GM12878 (cell line): ENCODE data around the gene LDLRAP1. TPM values are rescaled to one million over a fixed set of nuclear protein-coding genes. Genes with fewer than 3 reads are reported as not detected.

Source experiments
- ATAC-seq: fragments of 200-7000 bp; cut with Tn5 transposase; 3 replicates; pipeline ENCODE4 v1.9.1; 2020; ENCODE audit warnings: mild to moderate bottlenecking, moderate library complexity
- BruUV-seq: library from RNA; stranded (reverse); fragments of 400-500 nt; replicated peaks from 2 replicates; lab custom pipeline; 2021; lab: Mats Ljungman, UMichigan
- CTCF ChIA-PET: fragments of 300-600 bp; sonication (Branson Sonifier 250); formaldehyde crosslinking; extraction: SDS; loops from one replicate; lab custom pipeline; 2021; ENCODE audit warnings: inconsistent platforms; lab: Yijun Ruan, JAX
- POLR2A ChIA-PET: fragments of 350-600 bp; formaldehyde crosslinking; extraction: SDS; loops from one replicate; lab custom pipeline; 2021; ENCODE audit warnings: inconsistent platforms; lab: Charles Lee
- RAD21 ChIA-PET: fragments of 300-600 bp; sonication (Branson Sonifier 250); formaldehyde crosslinking; loops from one replicate; lab custom pipeline; 2023; ENCODE audit warnings: antibody characterized with exemption; ENCODE audit not compliant: unreplicated experiment; lab: Charles Lee
- SMC1A ChIA-PET: fragments of 300-600 bp; sonication (Branson Sonifier 250); formaldehyde crosslinking; loops from one replicate; lab custom pipeline; 2023; ENCODE audit not compliant: unreplicated experiment, uncharacterized antibody; lab: Charles Lee
- DNase-seq: peaks from one replicate; pipeline ENCODE4 v3.0.0-alpha.2; 2011; ENCODE audit warnings: low read depth, low spot score
- FAIRE-seq: peaks from 3 replicates; lab custom pipeline; 2011; peaks lifted over from hg19 to GRCh38; lab: Jason Lieb, UNC
- H2AFZ ChIP-seq: 2 replicates; pipeline ENCODE4 v1.6.0; 2011; ENCODE audit warnings: low read depth, low read length, control low read depth; ENCODE audit not compliant: control insufficient read depth
- H3K27ac ChIP-seq: 2 replicates; pipeline ENCODE4 v1.5.1; 2011; ENCODE audit warnings: control low read depth; ENCODE audit not compliant: control insufficient read depth, insufficient read depth
- H3K27me3 ChIP-seq, 2 experiments: replicated peaks in 1 of 2; 2 replicates each; pipeline versions ENCODE4 v1.6.0 to v1.6.1; 2011; ENCODE audit warnings: low read length in 1 of 2; ENCODE audit not compliant: control insufficient read depth in 2 of 2, insufficient read depth in 2 of 2
- H3K36me3 ChIP-seq, 2 experiments: 2 replicates each; pipeline ENCODE4 v1.5.1; 2011; ENCODE audit warnings: low read length in 1 of 2; ENCODE audit not compliant: control insufficient read depth in 2 of 2, insufficient read depth in 2 of 2
- H3K4me1 ChIP-seq: 2 replicates; pipeline ENCODE4 v1.6.1; 2011; ENCODE audit warnings: mild to moderate bottlenecking, low read length, moderate library complexity, mixed read lengths; ENCODE audit not compliant: control insufficient read depth, insufficient read depth
- H3K4me2 ChIP-seq: 2 replicates; pipeline ENCODE4 v1.6.0; 2011; ENCODE audit warnings: control low read depth; ENCODE audit not compliant: control insufficient read depth, insufficient read depth
- H3K4me3 ChIP-seq: fragments of 200-600 bp; sonication (generic); 2 replicates; pipeline ENCODE4 v1.5.1; 2016
- H3K79me2 ChIP-seq: 2 replicates; pipeline ENCODE4 v1.6.0; 2011; ENCODE audit warnings: low read length; ENCODE audit not compliant: control insufficient read depth, insufficient read depth
- H3K9ac ChIP-seq: 2 replicates; pipeline ENCODE4 v1.8.0; 2011; ENCODE audit warnings: low read length, control low read depth, mixed read lengths; ENCODE audit not compliant: control insufficient read depth, insufficient read depth
- H3K9me3 ChIP-seq: replicated peaks from 3 replicates; pipeline ENCODE4 v1.5.1; 2011; ENCODE audit warnings: mild to moderate bottlenecking, low read length; ENCODE audit not compliant: control insufficient read depth, insufficient read depth
- H4K20me1 ChIP-seq: 2 replicates; pipeline ENCODE4 v1.6.0; 2011; ENCODE audit not compliant: control insufficient read depth, insufficient read depth
- BHLHE40 ChIP-seq, 2 experiments: fragments of 450-650 bp in 1 of 2; IDR thresholded peaks; 2 replicates each; pipeline ENCODE4 v1.6.1; 2011 to 2017; ENCODE audit warnings: low read depth in 2 of 2, borderline replicate concordance in 1 of 2, improper control_type of control experiment in 1 of 2, low read length in 1 of 2, mild to moderate bottlenecking in 1 of 2
- EED ChIP-seq: sonication (generic); IDR thresholded peaks from 2 replicates; pipeline ENCODE4 v1.6.1; 2016; ENCODE audit warnings: antibody characterized with exemption, low read depth
- EP300 ChIP-seq, 2 experiments: fragments of 150-350 bp in 1 of 2; IDR thresholded peaks; 2 replicates each; pipeline ENCODE4 v1.6.1; 2011 to 2012; ENCODE audit warnings: low read depth in 2 of 2, low read length in 2 of 2, borderline replicate concordance in 1 of 2, improper control_type of control experiment in 1 of 2, inconsistent platforms in 1 of 2; ENCODE audit not compliant: control insufficient read depth in 1 of 2
- ESRRA ChIP-seq: IDR thresholded peaks from 2 replicates; pipeline ENCODE4 v1.6.1; 2012; ENCODE audit warnings: mild to moderate bottlenecking, low read length, improper control_type of control experiment
- GABPA ChIP-seq: IDR thresholded peaks from 2 replicates; pipeline ENCODE4 v1.6.1; 2014; ENCODE audit warnings: antibody characterized with exemption, low read depth, mild to moderate bottlenecking, inconsistent platforms
- IRF4 ChIP-seq: IDR thresholded peaks from 2 replicates; pipeline ENCODE4 v1.6.1; 2011; ENCODE audit warnings: low read depth, low read length
- KDM1A ChIP-seq: fragments of 200-600 bp; sonication (generic); IDR thresholded peaks from 2 replicates; pipeline ENCODE4 v1.6.1; 2016; ENCODE audit warnings: borderline replicate concordance
- NFYA ChIP-seq: IDR thresholded peaks from 2 replicates; pipeline ENCODE4 v1.6.1; 2011; ENCODE audit warnings: low read depth, mild to moderate bottlenecking, low read length, improper control_type of control experiment, borderline replicate concordance
- NFYB ChIP-seq: IDR thresholded peaks from 2 replicates; pipeline ENCODE4 v1.6.1; 2011; ENCODE audit warnings: low read depth, mild to moderate bottlenecking, low read length, improper control_type of control experiment, moderate library complexity; ENCODE audit not compliant: insufficient read depth
- NKRF ChIP-seq: fragments of 450-650 bp; conservative IDR thresholded peaks from 2 replicates; pipeline ENCODE4 v1.6.1; 2017; ENCODE audit warnings: mild to moderate bottlenecking, moderate library complexity
- RAD51 ChIP-seq: fragments of 450-650 bp; IDR thresholded peaks from 2 replicates; pipeline ENCODE4 v1.6.1; 2016; ENCODE audit warnings: moderate library complexity, mild to moderate bottlenecking, inconsistent platforms
- STAT1 ChIP-seq: fragments of 450-650 bp; conservative IDR thresholded peaks from 2 replicates; pipeline ENCODE4 v1.6.1; 2014; ENCODE audit warnings: antibody characterized with exemption, mild to moderate bottlenecking
- SUPT20H ChIP-seq: IDR thresholded peaks from 2 replicates; pipeline ENCODE4 v1.6.1; 2011; ENCODE audit warnings: low read depth, mild to moderate bottlenecking, low read length, moderate library complexity, borderline replicate concordance; ENCODE audit not compliant: control insufficient read depth
- USF1 ChIP-seq: IDR thresholded peaks from 2 replicates; pipeline ENCODE4 v1.6.1; 2011; ENCODE audit warnings: borderline replicate concordance, low read depth, mild to moderate bottlenecking, moderate library complexity, mixed read lengths, low read length; ENCODE audit not compliant: insufficient read depth; ENCODE audit errors: extremely low read length
- USF2 ChIP-seq: IDR thresholded peaks from 2 replicates; pipeline ENCODE4 v1.6.1; 2011; ENCODE audit warnings: low read depth, low read length, improper control_type of control experiment, borderline replicate concordance
- WGBS: methylation state at CpG from one replicate; pipeline ENCODE4 v1.1.6; 2016; ENCODE audit warnings: low lambda C conversion rate; ENCODE audit not compliant: insufficient replicate concordance, insufficient coverage; ENCODE audit errors: missing lambda C conversion rate; 5-methylcytosine and 5-hydroxymethylcytosine counted together
- in situ Hi-C: fragments of 300-500 bp; cut with MboI; formaldehyde crosslinking; loops from 9 replicates; pipeline ENCODE4 v1.14.3; 2018; ENCODE audit warnings: mixed read lengths
- intact Hi-C: fragments of 100-400 bp; cut with micrococcal nuclease; formaldehyde crosslinking; loops from one replicate; pipeline ENCODE4 v1.14.2; 2022; ENCODE audit not compliant: unreplicated experiment
- polyA plus RNA-seq, 11 experiments: library from polyadenylated mRNA; depleted of rRNA in 4 of 11; unstranded in 6 of 11; stranded (reverse) in 5 of 11; fragments of >200 nt; fragmentation: Nextera tagmentation in 4 of 11; fragmentation: Illumina TruSeq in 1 of 11; extraction: Ambion mirVana in 4 of 11; extraction: Trizol in 1 of 11; gene quantifications; 1 replicate in 1 of 11; 2 replicates in 10 of 11; pipeline versions ENCODE4 v1.2.1 to v1.2.3, GENCODE V29; 2011 to 2016; ENCODE audit warnings: inconsistent platforms in 2 of 11, missing spikeins in 2 of 11, low read depth in 1 of 11
- total RNA-seq, 4 experiments: library from RNA; depleted of rRNA in 3 of 4; stranded (reverse); fragments of >200 nt in 3 of 4; fragmentation: Illumina TruSeq in 1 of 4; extraction: Trizol in 1 of 4; gene quantifications; 2 replicates each; pipeline versions ENCODE4 v1.2.1 to v1.2.3, GENCODE V29; 2013 to 2021

LDLRAP1 gene
- total and polyA plus RNA-seq, 10 of the 15 experiments (the other 5 are each of a cell fraction or from before 2014, with no cell fraction given), result 0.43 to 37.6 (median 22.0) TPM

GRCh38 chr1:25543005-25543424 is 391 bp upstream of the LDLRAP1 start (continued):
- TF ChIP-seq USF1 (no peak), USF2 (no peak), NFYB (no peak), NKRF (no peak), EED (no peak), EP300 (IDR thresholded peaks at IDR 0.05; ENCODE audit: borderline replicate concordance in 1 of 2, control insufficient read depth in 1 of 2, low read depth in 2 of 2, low read length in 2 of 2) (no peak)

GRCh38 chr1:25544243-25544764 is 898 bp downstream of the LDLRAP1 start:
- POLR2A ChIA-PET, result interaction anchor here (0.8 to 1.4 kb wide), 3 partner anchors 10 to 259 kb away, joined by 3 read pairs; no protein-coding TSS in a partner anchor
- SMC1A ChIA-PET, result interaction anchor here (0.8 kb wide), 1 partner anchor 17 kb away, joined by 3 read pairs; no protein-coding TSS in a partner anchor
- intact Hi-C loops (no loop called here), in situ Hi-C loops (no loop called here)
- DNase-seq (no peak), ATAC-seq (peak; percentile 2), FAIRE-seq (no peak)
- no peaks in the 10 kb centered on the region for H3K9me3 ChIP-seq
- peak overlapping the region; percentile 95 for H3K4me2 ChIP-seq
- peak overlapping the region; percentile 64 for H2AFZ ChIP-seq
- H3K27me3 ChIP-seq, result no peaks in the 10 kb centered on the region; a peak in 1 of 4 replicates
- CTCF ChIA-PET, result interaction anchor here (1.2 to 1.4 kb wide), 2 partner anchors 30 to 76 kb away, joined by 3 read pairs; no protein-coding TSS in a partner anchor
- RAD21 ChIA-PET, result no interaction called here
- H3K4me1 ChIP-seq, result peaks cover 37% of the 10 kb centered on the region
- H4K20me1 ChIP-seq, result no peaks in the 10 kb centered on the region
- 33% methylated on average over 23 of the region's 25 CpGs for WGBS
- peak overlapping the region; percentile 62 for H3K9ac ChIP-seq
- TSS peak; percentile 48 for BruUV-seq
- H3K27ac ChIP-seq, result no peak overlapping the region; the same call in 1 of the 2 replicates
- peak overlapping the region; percentile 90 for H3K4me3 ChIP-seq
- H3K36me3 ChIP-seq, result no peaks in the 10 kb centered on the region
- TF ChIP-seq SUPT20H (no peak), BHLHE40 (IDR thresholded peaks at IDR 0.05; ENCODE audit: borderline replicate concordance in 1 of 2, low read depth in 2 of 2, low read length in 1 of 2) (no peak), GABPA (no peak), IRF4 (no peak), NFYA (no peak), RAD51 (no peak), KDM1A (no peak), ESRRA (no peak), STAT1 (no peak)
- H3K79me2 ChIP-seq, result peaks cover 19% of the 10 kb centered on the region
